ENCODE data around the gene NTRK3. TPM values are rescaled to one million over a fixed set of nuclear protein-coding genes. Genes with fewer than 3 reads are reported as not detected.

NTRK3 gene
- total RNA-seq, 2 experiments from 2014 or later = not detected

DNA sequence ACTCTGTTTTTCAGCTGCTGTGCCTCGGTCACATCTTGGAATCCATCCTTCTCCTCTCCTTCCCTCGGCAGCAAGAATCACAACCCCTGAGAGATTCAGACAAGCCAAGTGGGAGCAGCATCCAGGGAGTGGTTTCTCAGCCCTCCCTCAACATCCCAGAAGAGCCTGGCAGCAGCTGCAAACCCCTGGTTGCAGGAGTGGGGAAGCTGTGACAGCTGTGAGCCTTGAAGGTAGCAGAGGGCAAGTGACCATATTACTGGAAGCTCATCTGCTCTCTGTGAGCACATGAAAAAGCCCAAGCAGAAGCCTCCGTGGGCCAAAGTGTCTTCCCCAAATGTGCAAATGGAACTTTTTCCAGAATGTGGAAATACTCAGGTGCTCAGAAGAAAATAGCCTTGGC is 312.9 kb downstream of the NTRK3 start:
- DNase-seq = no peak
- H3K36me3 Mint-ChIP-seq (ENCODE audit: low read depth) = no peaks in the 10 kb centered on the region
- no peak overlapping the region for H3K27ac Mint-ChIP-seq
- H3K4me1 Mint-ChIP-seq = no peaks in the 10 kb centered on the region
- no peaks in the 10 kb centered on the region for H3K27me3 Mint-ChIP-seq
- no peak overlapping the region for H3K4me3 Mint-ChIP-seq
- no peaks in the 10 kb centered on the region for H3K9me3 Mint-ChIP-seq
- ChIA-PET POLR2A (no interaction called here), CTCF (no interaction called here)

DNA sequence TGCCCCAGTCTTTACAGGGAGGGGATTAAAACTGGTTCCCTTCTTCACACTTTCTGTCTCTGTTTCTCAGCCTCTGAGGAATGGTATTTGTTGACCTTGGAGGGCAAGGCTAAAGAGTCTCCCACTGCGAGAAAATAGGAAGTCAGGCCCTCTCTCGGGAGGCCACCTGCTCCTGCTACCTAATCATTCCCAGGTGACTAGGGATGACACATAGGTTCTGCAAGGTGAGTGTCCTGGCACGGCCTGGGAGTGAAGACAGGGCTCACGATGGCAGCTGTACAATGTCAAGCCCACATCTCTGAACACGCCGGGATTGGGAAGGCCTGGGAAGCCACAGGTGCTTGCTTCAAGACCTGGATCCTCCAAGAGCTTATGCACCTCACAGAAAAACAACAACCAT is 314.2 kb downstream of the NTRK3 start:
- no peak for DNase-seq
- CTCF ChIA-PET = no interaction called here
- no peaks in the 10 kb centered on the region for H3K27me3 Mint-ChIP-seq
- H3K9me3 Mint-ChIP-seq = no peaks in the 10 kb centered on the region
- no peak overlapping the region for H3K4me3 Mint-ChIP-seq
- no peak overlapping the region for H3K27ac Mint-ChIP-seq
- H3K36me3 Mint-ChIP-seq (ENCODE audit: low read depth) = no peaks in the 10 kb centered on the region
- H3K4me1 Mint-ChIP-seq = no peaks in the 10 kb centered on the region
- POLR2A ChIA-PET = no interaction called here

DNA sequence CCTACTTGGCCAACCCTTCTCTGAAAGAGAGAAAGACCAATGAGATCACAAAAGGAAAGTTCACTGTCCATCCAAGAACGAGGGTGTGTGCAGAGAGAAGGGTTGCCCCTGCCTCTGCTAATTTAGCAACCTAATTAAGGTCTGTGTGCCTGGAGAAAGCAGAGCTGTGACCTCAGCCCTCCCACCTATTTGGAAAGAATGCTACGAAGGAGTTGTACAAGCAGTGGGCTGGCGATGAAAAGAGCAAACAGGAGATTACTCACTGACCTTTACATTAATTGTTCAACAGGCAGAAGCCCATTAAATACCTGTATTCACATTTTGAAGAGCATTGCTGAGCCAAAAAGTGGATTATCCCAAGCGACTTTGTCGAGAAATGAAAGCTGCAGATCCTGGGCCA is 314.9 kb downstream of the NTRK3 start:
- ChIA-PET POLR2A (no interaction called here), CTCF (no interaction called here)
- Mint-ChIP-seq H3K36me3 (ENCODE audit: low read depth) (no peaks in the 10 kb centered on the region), H3K9me3 (no peaks in the 10 kb centered on the region), H3K4me3 (no peak overlapping the region), H3K4me1 (no peaks in the 10 kb centered on the region), H3K27ac (no peak overlapping the region), H3K27me3 (no peaks in the 10 kb centered on the region)
- DNase-seq = no peak

- H3K27me3 Mint-ChIP-seq = no peaks in the 10 kb centered on the region
- DNase-seq = no peak
- H3K9me3 Mint-ChIP-seq = no peaks in the 10 kb centered on the region
- POLR2A ChIA-PET = no interaction called here
- no peaks in the 10 kb centered on the region for H3K36me3 Mint-ChIP-seq (ENCODE audit: low read depth)
- H3K27ac Mint-ChIP-seq = no peak overlapping the region
- CTCF ChIA-PET = no interaction called here
- no peaks in the 10 kb centered on the region for H3K4me1 Mint-ChIP-seq
- no peak overlapping the region for H3K4me3 Mint-ChIP-seq
Observed at GRCh38 chr15:87940768-87941167, 315.8 kb downstream of the NTRK3 start.

- Mint-ChIP-seq H3K4me1 (no peaks in the 10 kb centered on the region), H3K36me3 (ENCODE audit: low read depth) (no peaks in the 10 kb centered on the region), H3K4me3 (no peak overlapping the region), H3K27me3 (no peaks in the 10 kb centered on the region), H3K27ac (no peak overlapping the region), H3K9me3 (no peaks in the 10 kb centered on the region)
- DNase-seq = no peak
- POLR2A ChIA-PET = no interaction called here
- CTCF ChIA-PET = no interaction called here
Observed at GRCh38 chr15:87939848-87940457, 316.6 kb downstream of the NTRK3 start.

GRCh38 chr15:87938031-87938430 is 318.5 kb downstream of the NTRK3 start:
- Mint-ChIP-seq H3K4me1 (no peaks in the 10 kb centered on the region), H3K4me3 (no peak overlapping the region), H3K9me3 (no peaks in the 10 kb centered on the region), H3K36me3 (ENCODE audit: low read depth) (no peaks in the 10 kb centered on the region), H3K27ac (no peak overlapping the region), H3K27me3 (no peaks in the 10 kb centered on the region)
- no peak for DNase-seq
- CTCF ChIA-PET = no interaction called here
- POLR2A ChIA-PET = no interaction called here

GRCh38 chr15:87935583-87935982 is 321.0 kb downstream of the NTRK3 start:
- Mint-ChIP-seq H3K4me1 (no peaks in the 10 kb centered on the region), H3K4me3 (no peak overlapping the region), H3K27me3 (no peaks in the 10 kb centered on the region), H3K36me3 (ENCODE audit: low read depth) (no peaks in the 10 kb centered on the region), H3K9me3 (no peaks in the 10 kb centered on the region), H3K27ac (no peak overlapping the region)
- CTCF ChIA-PET = no interaction called here
- POLR2A ChIA-PET = no interaction called here
- DNase-seq = no peak

GRCh38 chr15:87931584-87931983 is 325.0 kb downstream of the NTRK3 start:
- H3K4me3 Mint-ChIP-seq = no peak overlapping the region
- H3K27ac Mint-ChIP-seq = no peak overlapping the region
- H3K9me3 Mint-ChIP-seq = no peaks in the 10 kb centered on the region
- CTCF ChIA-PET = no interaction called here
- no peaks in the 10 kb centered on the region for H3K27me3 Mint-ChIP-seq
- no peak for DNase-seq
- POLR2A ChIA-PET = no interaction called here
- H3K36me3 Mint-ChIP-seq (ENCODE audit: low read depth) = no peaks in the 10 kb centered on the region
- no peaks in the 10 kb centered on the region for H3K4me1 Mint-ChIP-seq

GRCh38 chr15:87930457-87930856 is 326.1 kb downstream of the NTRK3 start:
- Mint-ChIP-seq H3K9me3 (no peaks in the 10 kb centered on the region), H3K27ac (no peak overlapping the region), H3K36me3 (ENCODE audit: low read depth) (no peaks in the 10 kb centered on the region), H3K4me1 (no peaks in the 10 kb centered on the region), H3K27me3 (no peaks in the 10 kb centered on the region), H3K4me3 (no peak overlapping the region)
- POLR2A ChIA-PET = no interaction called here
- CTCF ChIA-PET = interaction anchor here (0.6 kb wide), 1 partner anchor 30 kb away, joined by 4 read pairs; no protein-coding TSS in a partner anchor
- no peak for DNase-seq

- Mint-ChIP-seq H3K9me3 (no peaks in the 10 kb centered on the region), H3K36me3 (ENCODE audit: low read depth) (no peaks in the 10 kb centered on the region), H3K27ac (no peak overlapping the region), H3K4me1 (no peaks in the 10 kb centered on the region), H3K27me3 (no peaks in the 10 kb centered on the region), H3K4me3 (no peak overlapping the region)
- POLR2A ChIA-PET = no interaction called here
- no peak for DNase-seq
- CTCF ChIA-PET = no interaction called here
Observed at GRCh38 chr15:87929841-87930240, 326.7 kb downstream of the NTRK3 start.

DNA sequence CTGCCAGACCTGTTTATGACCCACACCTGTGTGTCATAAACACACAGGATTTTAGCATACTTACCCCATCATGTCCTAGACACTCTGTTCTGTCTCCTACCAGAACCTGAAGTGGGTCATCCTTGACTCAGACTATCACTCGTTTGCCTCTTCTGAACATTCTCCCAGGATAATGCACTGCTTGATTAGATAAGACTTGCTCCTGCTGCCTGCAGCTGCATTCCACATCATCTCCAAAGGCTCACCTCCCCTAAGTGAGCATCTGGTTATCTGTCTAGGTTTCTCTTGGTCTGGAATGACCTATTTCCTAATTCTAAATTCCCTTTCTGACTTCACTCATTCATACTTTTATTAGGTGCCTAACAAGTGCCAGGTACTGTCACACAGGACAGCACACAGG is 332.1 kb downstream of the NTRK3 start:
- no peaks in the 10 kb centered on the region for H3K36me3 Mint-ChIP-seq (ENCODE audit: low read depth)
- H3K4me3 Mint-ChIP-seq = no peak overlapping the region
- ChIA-PET CTCF (no interaction called here), POLR2A (no interaction called here)
- no peaks in the 10 kb centered on the region for H3K4me1 Mint-ChIP-seq
- DNase-seq = no peak
- no peak overlapping the region for H3K27ac Mint-ChIP-seq
- no peaks in the 10 kb centered on the region for H3K9me3 Mint-ChIP-seq
- H3K27me3 Mint-ChIP-seq = no peaks in the 10 kb centered on the region

- Mint-ChIP-seq H3K36me3 (ENCODE audit: low read depth) (no peaks in the 10 kb centered on the region), H3K27ac (no peak overlapping the region), H3K9me3 (peaks cover 2% of the 10 kb centered on the region), H3K4me3 (no peak overlapping the region), H3K4me1 (no peaks in the 10 kb centered on the region), H3K27me3 (no peaks in the 10 kb centered on the region)
- DNase-seq = no peak
- POLR2A ChIA-PET = no interaction called here
- CTCF ChIA-PET = no interaction called here
Observed at GRCh38 chr15:87919064-87919463, 337.5 kb downstream of the NTRK3 start.

DNA sequence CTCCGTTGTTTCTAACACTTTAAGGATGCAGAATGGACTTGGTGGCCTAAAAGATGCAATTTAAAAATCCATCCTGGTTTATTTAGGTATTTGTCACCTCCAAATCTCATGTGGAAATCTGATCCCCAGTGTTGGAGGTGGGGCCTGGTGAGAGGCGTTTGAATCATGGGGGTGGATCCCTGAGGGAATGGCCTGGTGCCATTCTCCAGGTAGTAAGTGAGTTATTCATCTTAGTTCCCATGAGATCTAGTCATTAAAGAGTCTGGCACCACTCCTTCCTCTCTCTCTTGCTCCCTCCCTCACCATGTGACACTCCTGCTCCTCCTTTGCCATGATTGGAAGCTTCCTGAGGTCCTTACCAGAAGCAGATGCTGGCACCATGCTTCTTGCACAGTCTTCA is 339.1 kb downstream of the NTRK3 start:
- Mint-ChIP-seq H3K4me1 (no peaks in the 10 kb centered on the region), H3K36me3 (ENCODE audit: low read depth) (no peaks in the 10 kb centered on the region), H3K9me3 (peaks cover 2% of the 10 kb centered on the region), H3K27ac (no peak overlapping the region), H3K27me3 (no peaks in the 10 kb centered on the region), H3K4me3 (no peak overlapping the region)
- CTCF ChIA-PET = no interaction called here
- POLR2A ChIA-PET = no interaction called here
- DNase-seq = no peak

- Mint-ChIP-seq H3K27me3 (no peaks in the 10 kb centered on the region), H3K9me3 (peaks cover 2% of the 10 kb centered on the region)
- DNase-seq = no peak
Observed at GRCh38 chr15:87916208-87916607, 340.3 kb downstream of the NTRK3 start.

More at GRCh38 chr15:87916208-87916607, 340.3 kb downstream of the NTRK3 start:
- H3K4me1 Mint-ChIP-seq = no peaks in the 10 kb centered on the region
- ChIA-PET CTCF (no interaction called here), POLR2A (no interaction called here)
- H3K27ac Mint-ChIP-seq = no peak overlapping the region
- no peaks in the 10 kb centered on the region for H3K36me3 Mint-ChIP-seq (ENCODE audit: low read depth)
- H3K4me3 Mint-ChIP-seq = no peak overlapping the region
